ENCODE data around the gene TRAIP. TPM values are rescaled to one million over a fixed set of nuclear protein-coding genes. Genes with fewer than 3 reads are reported as not detected.

Gene TRAIP
- total RNA-seq, result 5.5 and 14.1 TPM in 2 replicates

GRCh38 chr3:49856181-49857005 lies at the start of gene TRAIP:
TSS of gene TRAIP (minus strand) at chr3:49856564. CDS start at chr3:49856453, 111 bp downstream.

DNA sequence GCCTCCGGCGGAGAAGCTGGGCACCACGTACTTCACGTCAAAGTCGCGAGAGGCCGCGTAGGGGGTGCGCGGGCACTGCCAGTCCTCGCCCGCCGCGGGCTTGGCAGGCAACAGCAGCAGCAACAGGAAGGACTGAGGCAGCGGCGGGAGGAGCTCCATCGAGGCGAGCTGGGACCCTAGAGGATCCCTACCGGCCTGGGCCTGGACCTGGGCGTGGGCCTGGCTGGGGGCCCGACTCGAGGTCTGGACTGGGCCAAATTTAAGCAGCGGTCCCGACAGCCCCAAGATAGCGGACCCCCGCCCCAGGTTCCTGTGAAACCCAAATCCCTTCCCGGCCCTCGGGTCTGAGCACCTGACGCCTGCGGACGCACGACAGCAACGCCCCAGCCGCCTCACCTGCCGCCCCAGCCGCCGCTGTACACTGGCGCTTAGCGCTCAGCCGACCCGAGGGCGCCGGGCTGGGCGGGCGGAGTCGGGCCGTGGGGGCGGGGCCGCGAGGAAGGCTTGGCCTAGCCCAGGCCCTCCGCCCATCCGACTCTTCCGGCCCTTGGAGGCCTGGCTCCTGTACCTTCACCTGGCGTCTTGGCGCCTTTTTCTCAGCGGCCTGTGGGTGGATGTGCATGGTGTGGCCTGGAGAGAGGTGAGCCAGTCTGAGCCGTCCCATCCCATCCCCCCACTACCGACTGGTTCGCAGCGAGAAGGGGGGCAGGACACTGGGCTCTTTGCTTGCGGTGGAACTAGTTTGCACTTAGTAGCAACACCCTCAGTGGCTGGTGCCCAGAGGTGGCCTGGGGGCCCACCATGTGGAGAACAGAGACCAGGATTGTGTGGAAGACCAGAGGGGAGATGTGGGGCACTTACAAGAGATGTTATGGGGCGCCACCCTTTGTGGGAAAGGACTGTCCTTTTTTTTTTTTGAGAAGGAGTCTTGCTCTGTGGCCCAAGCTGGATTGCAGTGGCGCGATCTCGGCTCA lies 47.4 kb upstream of the TRAIP start, which contains the start of gene MST1R:
MST1R (minus strand) TSS at position 423 of the 974 bp plus-strand sequence; CDS start at position 159, 264 bp downstream.

GRCh38 chr3:49869525-49870126 lies 13.3 kb upstream of the TRAIP start, which contains the start of gene CAMKV:
TSS of gene CAMKV (minus strand) at chr3:49869906. CDS start at chr3:49862388, 7,518 bp downstream.

GRCh38 chr3:49813497-49814174 lies 42.7 kb downstream of the TRAIP start, which contains the start of gene UBA7:
TSS of gene UBA7 (minus strand) at chr3:49813953. CDS start at chr3:49813787, 166 bp downstream.

DNA sequence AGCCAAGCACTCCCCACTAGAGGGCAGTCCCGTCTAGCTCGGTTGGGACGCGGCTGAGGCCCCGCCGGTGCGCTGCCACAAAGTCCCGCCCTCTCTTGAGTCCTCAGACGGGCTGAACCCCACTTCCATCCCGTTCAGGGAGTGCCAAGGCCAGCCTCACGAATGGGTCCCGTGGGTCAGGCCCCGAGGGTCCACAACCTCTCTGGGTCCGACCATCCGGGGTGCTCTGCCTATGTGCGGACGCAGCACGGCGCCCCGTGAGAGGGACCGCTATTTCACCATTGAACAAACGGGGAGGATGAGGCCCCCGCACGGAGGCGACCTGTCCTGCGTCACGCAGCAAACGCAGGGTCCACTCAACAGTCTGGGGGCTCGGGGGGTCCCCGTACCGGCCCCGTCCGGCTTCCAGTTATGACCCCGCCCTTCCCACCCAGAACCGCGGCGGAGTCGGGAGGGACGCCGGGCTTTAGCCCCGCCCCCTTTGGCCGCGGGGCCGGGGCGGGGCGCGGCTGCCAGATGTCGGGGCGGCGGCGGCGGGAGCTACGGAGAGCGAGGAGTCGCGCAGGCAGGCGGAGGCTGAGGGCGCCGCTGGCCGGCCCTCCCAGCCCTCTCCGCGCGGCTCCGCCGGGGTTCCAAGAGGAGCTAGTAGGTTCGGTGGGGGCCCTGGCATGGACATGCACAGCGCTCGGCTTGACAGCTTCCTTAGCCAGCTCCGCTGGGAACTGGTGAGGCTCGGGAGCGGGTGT lies 53.5 kb downstream of the TRAIP start, which contains the start of gene INKA1:
INKA1 (plus strand) TSS at position 543 of the 746 bp plus-strand sequence; CDS start at position 675, 132 bp downstream.

DNA sequence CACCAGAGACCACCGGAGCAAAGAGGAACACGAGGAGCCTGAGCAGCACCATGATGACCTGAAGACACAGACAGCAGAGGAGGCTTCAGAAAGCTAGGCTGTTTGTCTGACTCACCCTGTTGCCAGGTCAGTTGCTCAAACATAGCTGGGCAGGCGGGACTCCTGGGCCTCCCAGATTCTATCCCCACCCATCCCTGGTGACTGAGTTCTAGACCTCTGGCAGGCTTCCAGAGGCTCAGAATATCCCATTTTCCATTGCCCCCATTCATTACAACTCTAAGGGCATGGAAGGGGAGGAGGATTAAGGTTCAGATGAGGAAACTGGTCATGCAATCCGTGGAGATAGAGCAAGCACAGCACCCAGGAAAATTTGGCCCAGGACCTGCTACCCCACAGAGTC lies 56.6 kb downstream of the TRAIP start, which contains the start of gene CDHR4:
CDHR4 (minus strand) TSS at position 113 of the 400 bp plus-strand sequence; CDS start at position 52, 61 bp downstream.

GRCh38 chr3:49786357-49787181 lies 69.8 kb downstream of the TRAIP start, which contains the start of gene IP6K1:
TSS of gene IP6K1 (minus strand) at chr3:49786542. CDS start at chr3:49748040, 38,502 bp downstream.

Other genes starting within 250 kb of the TRAIP start
- 176 and 220 TPM in 2 replicates for gene APEH, start 182.2 kb downstream of the TRAIP start, total RNA-seq
- gene MST1, start 167.1 kb downstream of the TRAIP start, total RNA-seq, result 2.4 and 6.2 TPM in 2 replicates
- gene RNF123, start 167.0 kb downstream of the TRAIP start, total RNA-seq, result 21.1 and 22.8 TPM in 2 replicates
- gene AMIGO3, start 136.9 kb downstream of the TRAIP start, total RNA-seq, result not detected in 2 replicates
- gene GMPPB, start 132.6 kb downstream of the TRAIP start, total RNA-seq, result 49.7 and 82.6 TPM in 2 replicates
- 16.4 and 19.9 TPM in 2 replicates for gene IP6K1, start 70.0 kb downstream of the TRAIP start, total RNA-seq
- not detected in 2 replicates for gene CDHR4, start 56.7 kb downstream of the TRAIP start, total RNA-seq
- gene INKA1, start 53.3 kb downstream of the TRAIP start, total RNA-seq, result 26.6 and 28.2 TPM in 2 replicates
- 1.1 and 1.8 TPM in 2 replicates for gene UBA7, start 42.6 kb downstream of the TRAIP start, total RNA-seq
- gene CAMKV, start 13.3 kb upstream of the TRAIP start, total RNA-seq, result not detected in 2 replicates
- 17.8 and 21.9 TPM in 2 replicates for gene MST1R, start 47.3 kb upstream of the TRAIP start, total RNA-seq
- 21.6 and 27.1 TPM in 2 replicates for gene MON1A, start 73.2 kb upstream of the TRAIP start, total RNA-seq
- 24.5 and 32.3 TPM in 2 replicates for gene RBM6, start 83.6 kb upstream of the TRAIP start, total RNA-seq
- gene RBM5, start 232.4 kb upstream of the TRAIP start, total RNA-seq, result 40.3 and 47.6 TPM in 2 replicates

Measured in hair follicular keratinocyte (primary cell).